H1 (cell line): ENCODE data around the gene MLF2. TPM values are rescaled to one million over a fixed set of nuclear protein-coding genes. Genes with fewer than 3 reads are reported as not detected.

Experiments
- CTCF ChIA-PET: fragments of 300-600 bp; sonication (Branson Sonifier 250); formaldehyde crosslinking; loops from one replicate; lab custom pipeline; 2021; ENCODE audit not compliant: partially characterized antibody; lab: Charles Lee
- POLR2A ChIA-PET: fragments of 300-600 bp; sonication (Branson Sonifier 250); formaldehyde crosslinking; loops from one replicate; lab custom pipeline; 2021; ENCODE audit warnings: inconsistent platforms; ENCODE audit not compliant: partially characterized antibody; lab: Charles Lee
- DNase-seq, 2 experiments: peaks; one replicate each; pipeline versions ENCODE4 v3.0.0 to v3.0.0-alpha.2; 2010 to 2022; ENCODE audit warnings: low spot score in 2 of 2, low read depth in 1 of 2, mixed read lengths in 1 of 2
- FAIRE-seq: peaks from 2 replicates; lab custom pipeline; 2011; peaks lifted over from hg19 to GRCh38; lab: Jason Lieb, UNC
- H2AFZ ChIP-seq: 2 replicates; pipeline ENCODE4 v1.8.1; 2012; ENCODE audit warnings: low read length, inconsistent platforms
- H2AK5ac ChIP-seq: 2 replicates; pipeline ENCODE4 v1.6.1; 2013; ENCODE audit warnings: low read depth, low read length
- H2BK120ac ChIP-seq: replicated peaks from 2 replicates; pipeline ENCODE3; 2013; ENCODE audit warnings: low read depth, low read length, inconsistent platforms
- H2BK12ac ChIP-seq: 2 replicates; pipeline ENCODE4 v1.6.1; 2013; ENCODE audit warnings: low read depth, low read length
- H2BK15ac ChIP-seq: 2 replicates; pipeline ENCODE4 v1.6.1; 2013; ENCODE audit warnings: low read length
- H2BK20ac ChIP-seq: 2 replicates; pipeline ENCODE4 v1.6.1; 2013; ENCODE audit warnings: low read length
- H2BK5ac ChIP-seq: 2 replicates; pipeline ENCODE4 v1.6.1; 2013; ENCODE audit warnings: low read depth, low read length
- H3K14ac ChIP-seq: 2 replicates; pipeline ENCODE4 v1.6.1; 2013; ENCODE audit warnings: inconsistent platforms; ENCODE audit not compliant: insufficient read length
- H3K18ac ChIP-seq: 2 replicates; pipeline ENCODE4 v1.6.1; 2013; ENCODE audit warnings: low read length; ENCODE audit errors: extremely low read depth
- H3K23ac ChIP-seq: 2 replicates; pipeline ENCODE4 v1.6.1; 2013; ENCODE audit warnings: inconsistent platforms; ENCODE audit not compliant: insufficient read length
- H3K23me2 ChIP-seq: 2 replicates; pipeline ENCODE4 v1.6.1; 2013; ENCODE audit warnings: low read depth, low read length
- H3K27ac ChIP-seq: 2 replicates; pipeline ENCODE4 v1.6.1; 2011; ENCODE audit warnings: low read depth, low read length, inconsistent platforms
- H3K27me3 ChIP-seq, 4 experiments: replicated peaks in 1 of 4; 1 replicate in 1 of 4; 2 replicates in 3 of 4; pipeline versions ENCODE4 v1.6.1 to v1.8.1; 2011 to 2013; ENCODE audit warnings: low read length in 3 of 4, mild to moderate bottlenecking in 3 of 4, inconsistent platforms in 2 of 4, mixed read lengths in 2 of 4, moderate library complexity in 1 of 4; ENCODE audit not compliant: control insufficient read depth in 3 of 4, insufficient read depth in 3 of 4; ENCODE audit errors: extremely low read depth in 1 of 4
- H3K36me3 ChIP-seq, 4 experiments: 2 replicates each; pipeline versions ENCODE4 v1.6.1 to v1.8.1; 2011 to 2013; ENCODE audit warnings: mild to moderate bottlenecking in 4 of 4, low read length in 3 of 4, moderate library complexity in 2 of 4, control low read depth in 1 of 4, inconsistent platforms in 1 of 4; ENCODE audit not compliant: insufficient read depth in 4 of 4, control insufficient read depth in 2 of 4
- H3K4ac ChIP-seq: replicated peaks from 2 replicates; pipeline ENCODE3; 2013; ENCODE audit warnings: low read length, low read depth, mixed read lengths, inconsistent platforms; ENCODE audit not compliant: insufficient read length
- H3K4me1 ChIP-seq, 4 experiments: replicated peaks in 1 of 4; 1 replicate in 1 of 4; 2 replicates in 3 of 4; pipeline versions ENCODE4 v1.6.1 to v1.8.1; 2011 to 2013; ENCODE audit warnings: low read length in 3 of 4, inconsistent platforms in 2 of 4, mixed read lengths in 1 of 4; ENCODE audit not compliant: insufficient read depth in 4 of 4, control insufficient read depth in 3 of 4
- H3K4me2 ChIP-seq, 2 experiments: 2 replicates each; pipeline versions ENCODE4 v1.6.1 to v1.8.1; 2011 to 2013; ENCODE audit warnings: low read depth in 2 of 2, low read length in 2 of 2, control low read depth in 1 of 2, inconsistent platforms in 1 of 2, mild to moderate bottlenecking in 1 of 2; ENCODE audit not compliant: insufficient read depth in 1 of 2
- H3K4me3 ChIP-seq, 4 experiments: fragments of 200-600, 300-600 bp in 1 of 4; sonication (generic), shearing (Covaris generic), sonication (Bioruptor Twin) in 1 of 4; 2 replicates each; pipeline versions ENCODE4 v1.5.1 to v1.8.1; 2011 to 2016; ENCODE audit warnings: low read length in 4 of 4, low read depth in 3 of 4, control low read depth in 2 of 4, inconsistent platforms in 2 of 4, mild to moderate bottlenecking in 2 of 4, mixed read lengths in 1 of 4, moderate library complexity in 1 of 4; ENCODE audit not compliant: insufficient read depth in 2 of 4; ENCODE audit errors: extremely low read depth in 1 of 4
- H3K56ac ChIP-seq: replicated peaks from 2 replicates; pipeline ENCODE3; 2013; ENCODE audit warnings: low read depth, mild to moderate bottlenecking, mixed read lengths, low read length, inconsistent platforms; ENCODE audit not compliant: insufficient read length
- H3K79me1 ChIP-seq: 2 replicates; pipeline ENCODE4 v1.6.1; 2013; ENCODE audit warnings: low read depth, low read length, control low read depth
- H3K79me2 ChIP-seq, 2 experiments: 2 replicates each; pipeline versions ENCODE4 v1.6.1 to v1.8.1; 2012 to 2013; ENCODE audit warnings: low read length in 2 of 2, mild to moderate bottlenecking in 2 of 2, inconsistent platforms in 1 of 2; ENCODE audit not compliant: insufficient read depth in 2 of 2, control insufficient read depth in 1 of 2
- H3K9ac ChIP-seq, 4 experiments: replicated peaks in 1 of 4; 1 replicate in 1 of 4; 2 replicates in 3 of 4; pipeline versions ENCODE4 v1.6.1 to v1.8.1; 2011 to 2013; ENCODE audit warnings: low read depth in 3 of 4, low read length in 3 of 4, control low read depth in 2 of 4, mild to moderate bottlenecking in 2 of 4, moderate library complexity in 2 of 4, inconsistent platforms in 1 of 4; ENCODE audit errors: extremely low read depth in 1 of 4
- H3K9me3 ChIP-seq, 2 experiments: 2 replicates each; pipeline versions ENCODE4 v1.6.1 to v1.8.1; 2012 to 2013; ENCODE audit warnings: mild to moderate bottlenecking in 2 of 2, moderate library complexity in 2 of 2, control low read depth in 1 of 2, inconsistent platforms in 1 of 2, low read depth in 1 of 2, low read length in 1 of 2, mixed read lengths in 1 of 2; ENCODE audit not compliant: insufficient read depth in 2 of 2
- H4K20me1 ChIP-seq, 2 experiments: replicated peaks in 1 of 2; 2 replicates each; pipeline versions ENCODE3 to v1.8.1; 2011 to 2013; ENCODE audit warnings: inconsistent platforms in 2 of 2, low read length in 2 of 2, mild to moderate bottlenecking in 1 of 2; ENCODE audit not compliant: insufficient read depth in 2 of 2, control insufficient read depth in 1 of 2
- H4K5ac ChIP-seq: 2 replicates; pipeline ENCODE4 v1.6.1; 2013; ENCODE audit warnings: low read length, low read depth, mixed read lengths, inconsistent platforms; ENCODE audit not compliant: insufficient read length
- H4K8ac ChIP-seq: 2 replicates; pipeline ENCODE4 v1.8.0; 2013; ENCODE audit warnings: mild to moderate bottlenecking, moderate library complexity, low read length, inconsistent platforms; ENCODE audit not compliant: insufficient read depth; ENCODE audit errors: extremely low read depth
- H4K91ac ChIP-seq: replicated peaks from 2 replicates; pipeline ENCODE3; 2013; ENCODE audit warnings: low read length, mixed read lengths, inconsistent platforms; ENCODE audit not compliant: insufficient read length
- E2F6 ChIP-seq: IDR thresholded peaks from 2 replicates; pipeline ENCODE4 v1.6.1; 2012; ENCODE audit warnings: inconsistent platforms
- EP300 ChIP-seq, 2 experiments: IDR thresholded peaks; 1 replicate in 1 of 2; 2 replicates in 1 of 2; pipeline ENCODE4 v1.6.1; 2011 to 2012; ENCODE audit warnings: low read depth in 2 of 2, low read length in 2 of 2, mild to moderate bottlenecking in 2 of 2, borderline replicate concordance in 1 of 2, inconsistent platforms in 1 of 2, moderate library complexity in 1 of 2
- WGBS, 2 experiments: shearing (Covaris generic) in 1 of 2; methylation state at CpG; one replicate each; pipeline versions ENCODE4 v1.1.6 to v1.1.7; 2013 to 2015; ENCODE audit warnings: low lambda C conversion rate in 2 of 2, mixed read lengths in 2 of 2, inconsistent platforms in 1 of 2, low coverage in 1 of 2, missing lambda C conversion rate in 1 of 2; ENCODE audit not compliant: insufficient replicate concordance in 2 of 2, insufficient coverage in 1 of 2, insufficient read length in 1 of 2; ENCODE audit errors: extremely low coverage in 1 of 2, missing lambda C conversion rate in 1 of 2; 5-methylcytosine and 5-hydroxymethylcytosine counted together
- polyA plus RNA-seq, 7 experiments: library from polyadenylated mRNA; depleted of rRNA in 3 of 7; stranded (reverse) in 5 of 7; unstranded in 2 of 7; fragments of >200 nt in 5 of 7; fragments of 200-250 nt in 2 of 7; gene quantifications; 1 replicate in 5 of 7; 2 replicates in 1 of 7; 4 replicates in 1 of 7; pipeline versions ENCODE4 v1.2.1 to v1.2.3, GENCODE V29; 2011 to 2013; ENCODE audit warnings: missing spikeins in 2 of 7, mixed read lengths in 2 of 7
- total RNA-seq: library from RNA; stranded (reverse); fragmentation: NEBNext Ultra II Directional; extraction: Animal tissue kit (Norgen Biotek cat#: 25700); gene quantifications from 2 replicates; pipeline ENCODE4 v1.2.1, GENCODE V29; 2021

The MLF2 gene
- total and polyA plus RNA-seq, 2 of the 8 experiments (the other 6 are each of a cell fraction or from before 2014, with no cell fraction given) = 229 to 401 TPM

GRCh38 chr12:6771091-6771495 is 18.2 kb upstream of the MLF2 start:
- Histone ChIP-seq H4K5ac (no peak overlapping the region), H2AK5ac (0 out of 2 replicates have a peak overlapping the region, but pooled peaks have one; percentile 2), H2BK15ac (no peak overlapping the region), H2BK12ac (no peak overlapping the region), H4K20me1 (peaks cover 6 to 20% of the 10 kb centered on the region in 2 experiments), H4K8ac (no peak overlapping the region), H3K14ac (no peak overlapping the region), H2BK120ac (no peak overlapping the region), H3K23ac (no peak overlapping the region), H3K79me2 (peaks cover 4 to 25% of the 10 kb centered on the region in 2 experiments; a peak in 2 of 4 replicates), H3K23me2 (peaks cover 13% of the 10 kb centered on the region), H2BK5ac (no peak overlapping the region), H3K36me3 (peaks cover 0 to 23% (median 5%) of the 10 kb centered on the region in 4 experiments; a peak in 6 of 8 replicates), H3K18ac (no peak overlapping the region), H3K27me3 (peaks cover 0 to 27% (median 21%) of the 10 kb centered on the region in 4 experiments; a peak in 5 of 7 replicates), H3K4ac (no peak overlapping the region), H3K9ac (no peak overlapping the region), H2AFZ (no peak overlapping the region), H3K27ac (no peak overlapping the region), H4K91ac (no peak overlapping the region), H3K4me2 (no peak overlapping the region; a peak in 1 of 4 replicates), H3K4me1 (peaks cover 4 to 36% (median 25%) of the 10 kb centered on the region in 4 experiments), H3K4me3 (no peak overlapping the region), H3K56ac (no peak overlapping the region), H3K9me3 (no peaks in the 10 kb centered on the region), H3K79me1 (0 out of 2 replicates have a peak, but pooled peaks cover 2% of the 10 kb centered on the region), H2BK20ac (no peak overlapping the region)
- no peak for TF ChIP-seq E2F6
- TF ChIP-seq EP300 (IDR thresholded peaks at IDR 0.05; ENCODE audit: borderline replicate concordance in 1 of 2, low read depth in 2 of 2, low read length in 2 of 2) = no peak
- ChIA-PET POLR2A (interaction anchor here (0.9 to 11.6 kb wide), 8 partner anchors 10 to 73 kb away, joined by 3 to 151 read pairs (median 7); partner anchors contain the start of genes GPR162 and MLF2), CTCF (interaction anchor here (1.1 to 29.6 kb wide), 5 partner anchors 10 to 59 kb away, joined by 3 to 532 read pairs (median 105); partner anchors contain the start of genes GNB3, GPR162, MLF2 and P3H3)
- WGBS, 2 experiments = 94% methylated on average over 4 of the region's 4 CpGs; no CpG with 5 or more reads in 1 of the 2 experiments
- no peak for FAIRE-seq
- no peak for DNase-seq
